Measurements from ENCODE around the gene EXOC3L2.

Gene EXOC3L2

DNA sequence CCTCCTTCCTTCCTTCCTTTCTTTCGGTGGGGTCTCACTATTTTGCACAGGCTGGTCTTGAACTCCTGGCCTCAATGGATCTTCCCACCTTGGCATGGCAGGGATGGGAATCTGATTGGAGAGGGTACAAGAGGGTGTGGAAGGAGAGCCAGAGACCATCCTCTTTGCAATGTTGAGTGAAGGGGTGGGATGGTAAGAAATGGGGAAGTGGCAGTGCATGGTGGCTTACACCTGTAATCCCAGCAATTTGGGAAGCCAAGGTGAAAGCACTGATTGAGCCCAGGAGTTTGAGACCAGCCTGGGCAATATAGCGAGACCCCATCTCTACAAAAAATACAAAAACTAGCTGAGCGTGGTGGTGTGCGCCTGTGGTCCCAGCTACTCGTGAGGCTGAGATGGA, 61.1 kb downstream of the EXOC3L2 start:
- Mint-ChIP-seq H3K36me3 (peaks cover 9% of the 10 kb centered on the region), H3K4me1 (peaks cover 23% of the 10 kb centered on the region), H3K27ac (peak overlapping the region; percentile 50), H3K9me3 (no peaks in the 10 kb centered on the region), H3K4me3 (no peak overlapping the region)
- ATAC-seq (no peak), DNase-seq (ENCODE audit: low spot score in 2 of 2) (no peak)

DNA sequence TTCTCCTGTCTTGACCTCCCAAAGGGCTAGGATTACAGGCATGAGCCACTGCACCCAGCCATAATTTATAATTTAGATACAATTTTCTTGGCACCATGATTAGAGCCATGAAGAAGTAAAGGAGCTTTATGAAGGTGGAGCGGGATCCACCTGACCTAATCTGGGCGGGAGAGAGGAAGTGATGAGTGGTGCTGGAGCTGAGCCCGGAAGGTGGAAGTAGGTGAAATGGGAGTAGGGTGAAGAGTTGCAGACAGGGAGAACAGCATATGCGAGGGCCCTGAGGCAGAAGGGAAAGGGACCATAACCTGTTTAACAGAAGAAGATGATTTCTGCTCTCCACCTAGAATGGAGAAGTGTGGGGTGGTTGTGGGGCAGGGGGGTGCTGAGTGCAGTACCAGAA, 62.4 kb downstream of the EXOC3L2 start:
- ATAC-seq = no peak
- H3K4me1 Mint-ChIP-seq = peaks cover 23% of the 10 kb centered on the region
- H3K27ac Mint-ChIP-seq = no peak overlapping the region
- peaks cover 18% of the 10 kb centered on the region for H3K36me3 Mint-ChIP-seq
- no peaks in the 10 kb centered on the region for H3K9me3 Mint-ChIP-seq
- no peak for DNase-seq (ENCODE audit: low spot score in 2 of 2)
- no peak overlapping the region for H3K4me3 Mint-ChIP-seq

DNA sequence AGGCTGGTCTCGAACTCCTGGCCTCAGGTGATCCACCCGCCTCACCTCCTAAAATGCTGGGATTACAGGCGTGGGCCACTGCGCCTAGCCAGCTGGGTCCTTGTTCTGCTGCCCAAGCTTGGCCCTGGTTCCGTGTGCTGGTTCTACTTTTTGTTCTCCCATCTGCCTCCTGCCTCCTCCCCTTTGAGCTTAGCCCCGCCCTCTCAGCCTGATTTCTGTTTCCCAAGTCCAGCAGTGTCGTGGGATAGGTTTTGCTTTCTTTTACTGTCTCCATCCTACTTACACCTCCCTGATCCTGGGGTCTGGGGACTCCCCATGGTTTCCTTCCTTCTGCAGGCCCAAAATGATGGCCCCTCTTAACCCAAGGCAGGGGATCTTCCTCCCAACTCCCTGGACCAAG, 64.3 kb downstream of the EXOC3L2 start:
- H3K4me3 Mint-ChIP-seq = peak overlapping the region; percentile 84
- no peaks in the 10 kb centered on the region for H3K9me3 Mint-ChIP-seq
- ATAC-seq = no peak
- H3K4me1 Mint-ChIP-seq = peaks cover 23% of the 10 kb centered on the region
- peaks cover 18% of the 10 kb centered on the region for H3K36me3 Mint-ChIP-seq
- DNase-seq (ENCODE audit: low spot score in 2 of 2) = no peak
- H3K27ac Mint-ChIP-seq = peak overlapping the region; percentile 48

DNA sequence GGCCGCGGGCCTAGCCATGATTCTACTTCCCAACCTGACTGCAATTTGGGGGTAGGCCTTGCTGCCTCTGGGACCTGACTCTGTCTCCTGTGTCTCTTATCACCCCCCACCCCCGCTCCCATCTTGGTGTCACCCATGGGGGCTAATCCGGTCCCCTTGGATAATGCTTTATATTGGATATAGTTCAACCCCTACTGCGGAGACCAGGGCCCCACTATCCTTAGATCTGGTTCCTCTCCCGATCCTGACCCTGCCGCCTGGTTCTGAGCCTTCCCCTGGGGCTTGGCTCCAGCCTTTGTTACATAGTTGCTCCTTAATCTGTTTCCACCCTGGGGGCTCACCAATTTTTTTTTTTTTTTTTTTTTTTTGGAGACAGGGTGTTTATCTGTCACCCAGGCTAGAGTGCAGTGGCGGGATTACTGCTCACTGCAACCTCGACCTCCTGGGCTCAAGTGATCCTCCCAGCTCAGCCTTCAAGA, 65.3 kb downstream of the EXOC3L2 start:
- Mint-ChIP-seq H3K9me3 (no peaks in the 10 kb centered on the region), H3K36me3 (peaks cover 18% of the 10 kb centered on the region), H3K4me1 (peaks cover 28% of the 10 kb centered on the region), H3K4me3 (peak overlapping the region; percentile 84), H3K27ac (peak overlapping the region; percentile 48)
- DNase-seq (ENCODE audit: low spot score in 2 of 2) (no peak), ATAC-seq (no peak)

DNA sequence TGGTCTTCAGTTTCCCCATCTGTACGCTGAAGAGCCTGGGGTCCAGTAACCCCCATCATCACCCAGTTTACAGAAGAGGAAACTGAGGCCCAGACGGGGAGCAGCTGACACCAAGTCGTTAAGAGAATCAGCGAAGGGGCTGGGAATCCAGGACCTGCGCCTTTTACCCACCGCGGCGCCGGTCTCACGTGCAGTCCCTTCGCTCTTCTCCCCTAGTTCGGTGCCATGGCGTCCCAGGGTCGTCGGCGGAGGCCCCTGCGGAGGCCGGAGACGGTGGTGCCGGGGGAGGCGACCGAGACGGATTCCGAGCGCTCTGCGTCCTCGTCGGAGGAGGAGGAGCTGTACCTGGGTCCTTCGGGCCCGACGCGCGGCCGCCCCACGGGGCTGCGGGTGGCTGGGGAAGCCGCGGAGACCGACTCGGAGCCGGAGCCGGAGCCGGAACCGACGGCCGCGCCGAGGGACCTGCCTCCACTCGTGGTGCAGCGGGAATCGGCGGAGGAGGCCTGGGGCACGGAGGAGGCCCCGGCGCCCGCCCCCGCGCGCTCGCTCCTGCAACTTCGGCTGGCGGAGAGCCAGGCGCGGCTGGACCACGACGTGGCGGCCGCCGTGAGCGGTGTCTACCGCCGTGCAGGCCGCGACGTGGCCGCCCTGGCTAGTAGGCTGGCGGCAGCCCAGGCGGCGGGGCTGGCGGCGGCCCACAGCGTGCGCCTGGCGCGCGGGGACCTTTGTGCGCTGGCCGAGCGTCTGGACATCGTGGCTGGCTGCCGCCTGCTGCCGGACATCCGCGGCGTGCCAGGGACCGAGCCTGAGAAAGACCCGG, 65.9 kb downstream of the EXOC3L2 start:
- peaks cover 28% of the 10 kb centered on the region for H3K4me1 Mint-ChIP-seq
- ATAC-seq (no peak), DNase-seq (ENCODE audit: low spot score in 2 of 2) (peak; percentile 36 to 76)
- peaks cover 18% of the 10 kb centered on the region for H3K36me3 Mint-ChIP-seq
- peak overlapping the region; percentile 84 for H3K4me3 Mint-ChIP-seq
- no peaks in the 10 kb centered on the region for H3K9me3 Mint-ChIP-seq
- peak overlapping the region; percentile 95 for H3K27ac Mint-ChIP-seq

DNA sequence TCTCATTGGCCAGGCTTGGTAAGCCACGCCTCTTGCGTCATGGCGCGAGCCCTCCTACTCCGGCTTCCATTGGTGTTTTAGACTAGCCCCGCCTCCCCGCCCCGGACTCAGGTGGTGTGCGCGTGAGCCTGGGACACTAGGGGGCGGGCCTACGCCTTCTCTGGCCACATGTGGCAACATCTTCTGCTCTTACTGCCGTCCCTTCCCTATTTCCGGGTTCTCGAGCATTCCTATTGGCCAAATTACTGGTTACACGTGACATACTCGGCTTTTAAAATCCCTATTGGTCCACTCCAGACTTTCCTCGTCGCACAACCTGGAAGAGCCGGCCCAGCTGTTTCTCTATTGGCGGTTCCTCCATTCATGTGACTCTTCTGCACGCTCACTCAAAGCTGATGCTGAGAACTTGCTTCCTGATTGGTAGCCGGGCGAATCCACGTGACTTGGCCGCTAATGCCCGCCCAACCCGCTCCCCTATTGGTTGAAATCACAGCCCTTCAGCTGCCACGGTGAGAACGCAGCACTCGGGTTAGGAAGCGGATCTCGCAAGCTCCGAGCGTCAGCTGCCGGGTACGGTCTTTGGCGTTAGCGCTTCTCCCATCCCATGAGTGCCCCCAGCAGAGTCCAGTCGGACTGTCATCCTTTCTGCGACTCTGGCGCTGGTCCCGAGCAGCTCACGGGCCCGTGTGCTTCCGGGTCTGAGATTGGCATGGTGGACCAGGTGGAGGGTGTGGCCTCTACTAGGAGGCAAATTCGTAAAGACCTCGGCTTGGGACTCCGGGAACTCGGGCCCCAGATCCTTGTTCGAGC, 66.7 kb downstream of the EXOC3L2 start, which contains the start of gene BLOC1S3:
BLOC1S3 (plus strand) TSS at position 523 of the 810 bp plus-strand sequence. CDS start 513 bp downstream, outside the sequence.
- peak; percentile 90 for ATAC-seq
- peak within 1 kb of the TSS; percentile 95 for H3K27ac Mint-ChIP-seq
- peaks cover 18% of the 10 kb centered on the region for H3K36me3 Mint-ChIP-seq
- no peaks in the 10 kb centered on the region for H3K9me3 Mint-ChIP-seq
- peaks cover 28% of the 10 kb centered on the region for H3K4me1 Mint-ChIP-seq
- peak within 1 kb of the TSS; percentile 84 for H3K4me3 Mint-ChIP-seq
- peak; percentile 94 to 99 for DNase-seq (ENCODE audit: low spot score in 2 of 2)

DNA sequence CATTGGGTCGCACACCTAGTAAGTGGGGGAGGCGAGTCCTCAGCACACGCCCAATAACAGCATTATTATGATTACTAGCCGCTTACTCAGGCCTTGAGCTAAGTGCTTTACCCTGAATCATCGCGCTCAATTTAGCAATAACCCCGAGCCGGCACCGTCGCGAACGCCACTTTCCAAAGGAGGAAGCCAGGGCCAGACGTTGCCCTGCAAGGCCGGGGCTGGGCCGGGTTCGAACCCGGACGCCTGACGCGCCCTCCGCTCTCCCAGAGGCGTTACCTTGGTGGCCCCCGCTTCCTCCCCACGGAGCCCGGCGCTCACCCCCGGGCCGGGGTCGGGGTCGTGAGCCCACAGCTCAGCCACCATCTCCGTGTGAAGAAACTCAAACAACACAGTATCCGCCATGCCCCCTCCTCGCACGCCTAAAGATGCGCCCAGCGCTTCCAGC, 67.4 kb downstream of the EXOC3L2 start, which contains the start of gene TRAPPC6A:
TRAPPC6A (minus strand) TSS at position 421 of the 445 bp plus-strand sequence; CDS start at position 402, 19 bp downstream.
- Mint-ChIP-seq H3K27ac (peak within 1 kb of the TSS; percentile 95), H3K4me3 (peak within 1 kb of the TSS; percentile 84)

DNA sequence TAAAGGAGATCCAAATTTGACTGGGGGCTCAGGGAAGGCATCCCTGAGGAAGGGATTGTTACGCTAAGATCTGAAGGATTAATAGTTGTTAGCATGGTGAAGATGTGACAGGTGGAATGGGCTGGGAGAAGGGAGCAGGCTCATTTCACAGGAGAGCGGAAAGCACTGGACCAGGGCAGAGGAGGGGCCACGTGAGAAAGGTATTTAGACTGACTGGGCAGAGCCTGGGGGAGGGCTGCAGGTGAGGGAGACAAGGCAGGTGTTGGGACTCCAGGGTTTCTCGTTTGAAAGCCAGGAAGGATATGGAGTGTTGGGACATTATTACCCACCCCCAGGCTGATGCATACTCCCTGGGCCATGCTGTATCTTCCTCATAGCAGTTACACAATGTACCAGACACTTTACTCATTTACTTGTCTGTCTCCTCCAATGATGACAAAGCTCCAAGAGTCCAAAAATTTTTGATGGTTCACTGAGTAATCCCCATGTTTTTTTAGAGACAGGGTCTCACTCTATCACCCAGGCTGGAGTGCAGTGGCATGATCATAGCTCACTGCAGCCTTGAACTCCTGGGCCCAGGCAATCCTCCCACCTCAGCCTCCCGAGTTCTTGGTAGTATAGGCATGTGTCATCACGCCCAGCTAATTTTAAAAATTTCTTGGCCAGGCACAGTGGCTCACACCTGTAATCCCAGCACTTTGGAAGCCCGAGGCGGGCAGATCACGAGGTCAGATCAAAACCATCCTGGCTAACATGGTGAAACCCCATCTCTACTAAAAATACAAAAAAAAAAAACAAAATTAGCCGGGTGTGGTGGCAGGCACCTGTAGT, 69.5 kb downstream of the EXOC3L2 start:
- peaks cover 33% of the 10 kb centered on the region for H3K4me1 Mint-ChIP-seq
- H3K9me3 Mint-ChIP-seq = no peaks in the 10 kb centered on the region
- no peak overlapping the region for H3K27ac Mint-ChIP-seq
- DNase-seq (ENCODE audit: low spot score in 2 of 2) (no peak), ATAC-seq (no peak)
- H3K4me3 Mint-ChIP-seq = no peak overlapping the region
- peaks cover 8% of the 10 kb centered on the region for H3K36me3 Mint-ChIP-seq

More for the DNA sequence above, 67.4 kb downstream of the EXOC3L2 start, which contains the start of gene TRAPPC6A:
- H3K36me3 Mint-ChIP-seq = peaks cover 18% of the 10 kb centered on the region
- no peaks in the 10 kb centered on the region for H3K9me3 Mint-ChIP-seq
- ATAC-seq (peak; percentile 0), DNase-seq (ENCODE audit: low spot score in 2 of 2) (no peak)
- peaks cover 27% of the 10 kb centered on the region for H3K4me1 Mint-ChIP-seq

DNA sequence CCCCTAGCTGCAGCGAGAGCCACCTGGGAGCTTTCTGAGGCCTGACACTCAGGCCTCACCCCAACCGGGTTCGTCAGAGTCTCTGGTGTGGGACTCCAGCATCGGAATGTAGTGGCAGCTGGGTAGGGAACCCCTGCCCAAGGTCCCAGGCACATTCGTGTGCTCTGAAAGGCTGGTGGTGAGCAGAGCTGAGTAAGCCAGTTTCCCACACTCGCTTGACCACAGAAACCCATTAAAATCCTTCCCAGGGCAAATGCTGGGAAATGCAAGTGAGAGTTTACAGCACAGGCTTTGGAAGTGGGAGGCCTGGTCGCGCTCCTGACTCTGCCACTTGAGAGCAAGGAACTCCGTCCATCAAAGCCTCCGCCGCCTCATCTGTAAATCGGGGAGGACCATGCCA, 71.4 kb downstream of the EXOC3L2 start:
- Mint-ChIP-seq H3K4me3 (no peak overlapping the region), H3K27ac (peak overlapping the region; percentile 96), H3K4me1 (peaks cover 42% of the 10 kb centered on the region), H3K36me3 (peaks cover 8% of the 10 kb centered on the region), H3K9me3 (no peaks in the 10 kb centered on the region)
- no peak for DNase-seq (ENCODE audit: low spot score in 2 of 2)
- no peak for ATAC-seq

DNA sequence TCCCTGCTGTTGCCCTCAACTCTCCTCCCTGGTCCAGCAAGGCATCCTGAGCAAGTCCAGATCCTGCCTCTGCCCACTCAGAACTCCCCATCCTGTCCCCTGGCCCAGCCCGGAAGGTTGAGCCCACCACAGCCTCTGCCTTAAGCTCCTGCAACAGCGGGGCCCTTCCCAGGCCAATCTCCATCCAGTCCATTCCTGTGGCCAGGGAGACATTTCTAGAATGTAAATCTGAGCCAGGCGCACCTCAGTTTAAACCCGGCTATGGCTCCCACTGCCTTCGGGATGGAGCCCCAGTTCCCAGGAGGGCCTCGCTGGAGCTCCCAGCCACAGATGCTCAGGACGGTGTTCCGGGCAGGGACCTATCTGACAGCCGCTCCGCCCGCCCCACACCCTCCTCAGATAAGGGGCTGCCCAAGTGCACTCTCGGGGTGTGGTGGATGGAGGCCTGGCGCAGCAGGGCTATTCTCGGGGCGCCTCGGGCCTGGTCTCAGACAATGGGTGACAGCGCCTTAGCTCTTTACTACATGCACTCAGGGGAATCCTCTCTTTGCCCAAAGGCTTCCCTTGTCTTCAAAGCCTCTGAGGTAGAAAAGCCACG, 72.5 kb downstream of the EXOC3L2 start:
- Mint-ChIP-seq H3K9me3 (no peaks in the 10 kb centered on the region), H3K4me1 (peaks cover 45% of the 10 kb centered on the region), H3K27ac (peak overlapping the region; percentile 96), H3K4me3 (peak overlapping the region; percentile 65), H3K36me3 (no peaks in the 10 kb centered on the region)
- no peak for DNase-seq (ENCODE audit: low spot score in 2 of 2)
- ATAC-seq = no peak

DNA sequence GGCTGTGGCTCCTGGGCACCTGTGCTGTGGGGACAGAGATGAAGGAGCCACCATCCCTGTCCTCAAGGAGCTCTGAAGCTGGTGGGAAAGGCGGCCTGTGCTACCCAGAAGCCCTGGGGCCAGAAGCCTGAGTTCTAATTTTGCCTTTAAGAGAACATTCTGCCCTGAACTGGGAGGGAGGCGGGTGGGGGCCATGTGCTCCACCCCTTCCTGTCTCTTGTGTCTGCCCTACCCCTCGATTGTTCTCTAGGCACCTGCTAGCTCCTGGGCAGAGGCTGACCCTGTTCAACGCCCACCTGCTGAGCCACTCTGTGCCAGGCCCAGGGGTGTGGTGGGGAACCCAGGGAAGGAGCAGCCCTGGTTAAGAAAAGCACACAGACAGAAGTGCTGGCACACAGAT, 73.0 kb downstream of the EXOC3L2 start:
- peak overlapping the region; percentile 65 for H3K4me3 Mint-ChIP-seq
- ATAC-seq (peak; percentile 41), DNase-seq (ENCODE audit: low spot score in 2 of 2) (no peak)
- H3K36me3 Mint-ChIP-seq = no peaks in the 10 kb centered on the region
- peak overlapping the region; percentile 96 for H3K27ac Mint-ChIP-seq
- no peaks in the 10 kb centered on the region for H3K9me3 Mint-ChIP-seq
- peaks cover 45% of the 10 kb centered on the region for H3K4me1 Mint-ChIP-seq

DNA sequence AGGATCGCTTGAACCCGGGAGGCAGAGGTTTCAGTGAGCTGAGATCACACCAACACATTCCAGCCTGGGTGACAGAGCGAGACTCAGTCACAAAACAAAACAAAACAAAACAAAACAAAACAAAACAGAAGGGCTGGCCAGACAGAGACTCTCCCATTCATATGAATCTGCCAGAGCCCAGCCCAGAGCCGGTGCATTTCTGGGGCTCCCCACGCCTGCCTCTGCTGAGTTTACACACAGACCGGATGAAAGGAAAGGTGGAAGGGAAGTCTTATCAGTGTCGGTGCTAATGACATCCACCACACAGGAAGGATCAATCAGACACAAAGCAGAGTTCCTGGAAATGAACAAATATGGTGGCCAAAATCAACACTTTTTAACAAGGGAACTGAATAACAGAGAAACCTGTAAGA, 74.0 kb downstream of the EXOC3L2 start:
- DNase-seq (ENCODE audit: low spot score in 2 of 2) (no peak), ATAC-seq (peak; percentile 88)
- peaks cover 45% of the 10 kb centered on the region for H3K4me1 Mint-ChIP-seq
- H3K36me3 Mint-ChIP-seq = no peaks in the 10 kb centered on the region
- peak overlapping the region; percentile 96 for H3K27ac Mint-ChIP-seq
- no peaks in the 10 kb centered on the region for H3K9me3 Mint-ChIP-seq
- peak overlapping the region; percentile 65 for H3K4me3 Mint-ChIP-seq

DNA sequence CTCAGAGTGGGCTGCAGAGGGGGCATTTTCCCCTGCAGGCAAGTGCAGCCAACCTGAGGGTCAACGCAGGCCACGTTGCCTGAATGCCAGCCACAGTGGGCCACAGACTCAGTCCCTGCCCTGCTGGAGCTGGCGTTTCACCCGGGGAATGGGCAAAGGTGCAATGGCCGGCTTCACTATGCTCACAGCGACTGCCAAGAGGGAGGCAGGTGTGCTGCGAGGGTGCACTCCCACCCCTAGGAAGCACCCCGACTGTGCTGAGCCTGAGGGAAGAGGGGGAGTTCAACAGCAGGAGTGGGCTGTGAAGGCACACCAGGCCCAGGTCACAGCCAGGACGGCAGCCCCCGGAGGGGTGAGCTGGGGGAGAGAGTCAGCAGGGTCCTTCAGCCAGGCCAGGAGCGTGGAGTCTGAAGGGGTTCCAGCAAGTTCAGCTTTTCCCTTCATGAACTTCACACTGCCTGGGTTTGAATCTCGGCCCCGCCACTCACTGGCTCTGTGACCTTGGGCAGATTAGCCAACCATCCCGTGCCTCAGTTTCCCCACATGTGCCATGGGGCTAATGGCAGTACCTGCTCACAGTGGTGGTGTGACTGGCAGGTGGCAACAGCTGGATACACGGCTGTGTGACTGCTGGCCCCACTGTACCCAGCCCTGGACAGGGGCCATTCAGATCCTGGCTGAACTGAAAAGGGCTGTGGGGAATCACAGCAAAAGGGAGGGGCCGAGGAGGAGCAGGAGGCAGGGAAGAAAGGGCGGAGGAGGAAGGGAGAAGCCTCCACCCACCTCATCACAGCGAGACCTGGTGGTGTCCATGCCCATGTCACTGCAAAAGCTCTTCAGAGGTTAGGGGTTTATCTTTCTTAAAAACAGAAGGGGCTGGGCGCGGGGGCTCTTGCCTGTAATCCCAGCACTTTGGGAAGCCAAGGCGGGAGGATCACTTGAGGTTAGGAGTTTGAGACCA, 74.8 kb downstream of the EXOC3L2 start:
- peaks cover 45% of the 10 kb centered on the region for H3K4me1 Mint-ChIP-seq
- H3K27ac Mint-ChIP-seq = peak overlapping the region; percentile 96
- DNase-seq (ENCODE audit: low spot score in 2 of 2) (no peak), ATAC-seq (no peak)
- no peaks in the 10 kb centered on the region for H3K9me3 Mint-ChIP-seq
- H3K4me3 Mint-ChIP-seq = peak overlapping the region; percentile 65
- H3K36me3 Mint-ChIP-seq = no peaks in the 10 kb centered on the region
